Fibroblast of skin of abdomen (primary cell): ENCODE measurements around the gene SNX9.

Source experiments
- DNase-seq: peaks from one replicate; pipeline ENCODE4 v3.0.0-alpha.2; 2013

SNX9 gene

DNA sequence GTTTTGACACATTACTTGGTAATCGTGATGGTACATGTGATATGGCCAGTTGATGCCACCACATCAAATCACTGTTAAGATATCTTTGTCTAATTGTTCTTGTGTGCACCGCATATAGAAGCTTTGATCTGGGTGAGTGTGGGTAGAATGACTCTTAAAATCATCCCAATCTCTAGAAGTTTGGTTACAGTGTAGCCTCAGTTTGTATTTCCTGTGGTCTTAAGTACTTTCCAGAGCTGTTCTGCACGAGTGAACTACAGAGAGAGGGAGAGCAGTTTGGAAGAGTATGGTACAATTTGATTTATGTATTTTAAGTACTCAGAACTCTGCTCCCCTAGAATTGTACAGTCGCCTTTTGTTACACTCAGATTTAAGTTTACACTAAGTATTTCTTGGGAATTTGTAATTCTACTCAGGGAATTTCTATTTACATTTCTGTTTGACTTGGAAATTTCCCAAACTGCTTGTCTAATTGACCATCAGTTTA is 37.5 kb downstream of the SNX9 start:
- peak; percentile 22 for DNase-seq

DNA sequence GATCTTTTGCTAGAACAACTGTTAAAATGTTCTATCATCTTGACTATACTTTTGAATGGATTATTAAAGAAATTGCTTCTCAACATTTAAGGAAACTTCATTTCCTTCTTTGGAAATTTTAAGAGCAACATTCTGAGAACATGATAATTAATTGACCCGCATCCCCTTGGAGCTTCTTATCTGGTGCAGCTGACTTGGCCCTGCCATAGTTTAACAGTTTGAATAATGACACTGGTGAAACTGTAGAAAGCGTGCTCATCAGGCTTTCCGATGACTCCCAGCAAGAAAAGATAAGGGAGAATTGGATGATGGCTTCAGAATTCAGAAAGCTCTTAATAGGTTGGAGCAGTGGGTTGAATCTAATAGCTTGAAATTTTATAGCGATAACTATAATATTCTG is 38.1 kb downstream of the SNX9 start:
- DNase-seq, result no peak

- peak; percentile 31 for DNase-seq
Observed at GRCh38 chr6:157861814-157862213, 38.8 kb downstream of the SNX9 start.

- no peak for DNase-seq
Observed at GRCh38 chr6:157862706-157863105, 39.7 kb downstream of the SNX9 start.

GRCh38 chr6:157864185-157864761 is 41.2 kb downstream of the SNX9 start:
- no peak for DNase-seq

GRCh38 chr6:157865249-157865648 is 42.2 kb downstream of the SNX9 start:
- no peak for DNase-seq

- peak; percentile 42 for DNase-seq
Observed at GRCh38 chr6:157867155-157867559, 44.1 kb downstream of the SNX9 start.

DNA sequence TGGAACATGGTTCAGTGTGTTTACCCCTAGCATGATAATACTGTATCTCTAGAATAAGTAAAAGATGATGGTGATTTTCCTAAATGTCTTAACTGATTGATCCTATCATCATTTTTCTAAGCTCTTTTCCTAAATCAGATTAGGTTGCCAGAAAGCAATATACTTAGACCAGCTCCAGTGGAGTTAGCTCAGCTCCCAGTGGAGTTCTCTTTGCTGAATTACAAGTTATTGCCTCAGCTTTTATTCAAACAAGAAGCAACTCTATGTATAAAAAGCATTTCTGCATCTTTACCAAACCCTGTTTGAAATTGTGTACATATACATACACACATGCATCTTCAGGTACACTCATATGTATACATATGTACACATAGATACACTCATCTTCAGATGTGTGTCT is 44.9 kb downstream of the SNX9 start:
- DNase-seq, result peak; percentile 38

DNA sequence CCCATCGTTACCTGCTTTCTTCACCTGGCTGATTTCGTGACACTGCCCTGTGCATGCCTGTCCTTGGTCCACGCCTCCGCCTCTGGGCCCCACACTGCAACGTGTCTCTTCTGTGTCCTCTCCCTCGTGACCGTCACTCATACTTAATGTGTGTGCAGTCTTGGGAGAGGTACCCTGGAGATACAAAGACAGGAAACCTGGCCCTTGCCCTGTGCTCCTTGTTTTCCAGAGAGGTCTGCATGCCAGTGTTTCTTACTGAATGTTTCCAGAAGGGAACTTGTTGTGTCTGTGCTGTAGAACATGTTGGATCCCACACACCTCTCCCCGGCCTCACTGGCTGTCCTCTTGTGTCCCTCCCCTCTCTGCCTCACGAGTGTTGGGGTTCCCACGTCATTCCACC is 45.8 kb downstream of the SNX9 start:
- no peak for DNase-seq

GRCh38 chr6:157869673-157870302 is 46.7 kb downstream of the SNX9 start:
- no peak for DNase-seq

- peak; percentile 59 for DNase-seq
Observed at GRCh38 chr6:157873735-157874344, 50.8 kb downstream of the SNX9 start.

GRCh38 chr6:157877149-157877548 is 54.1 kb downstream of the SNX9 start:
- DNase-seq, result no peak

GRCh38 chr6:157877573-157878438 is 54.8 kb downstream of the SNX9 start:
- DNase-seq, result no peak

DNA sequence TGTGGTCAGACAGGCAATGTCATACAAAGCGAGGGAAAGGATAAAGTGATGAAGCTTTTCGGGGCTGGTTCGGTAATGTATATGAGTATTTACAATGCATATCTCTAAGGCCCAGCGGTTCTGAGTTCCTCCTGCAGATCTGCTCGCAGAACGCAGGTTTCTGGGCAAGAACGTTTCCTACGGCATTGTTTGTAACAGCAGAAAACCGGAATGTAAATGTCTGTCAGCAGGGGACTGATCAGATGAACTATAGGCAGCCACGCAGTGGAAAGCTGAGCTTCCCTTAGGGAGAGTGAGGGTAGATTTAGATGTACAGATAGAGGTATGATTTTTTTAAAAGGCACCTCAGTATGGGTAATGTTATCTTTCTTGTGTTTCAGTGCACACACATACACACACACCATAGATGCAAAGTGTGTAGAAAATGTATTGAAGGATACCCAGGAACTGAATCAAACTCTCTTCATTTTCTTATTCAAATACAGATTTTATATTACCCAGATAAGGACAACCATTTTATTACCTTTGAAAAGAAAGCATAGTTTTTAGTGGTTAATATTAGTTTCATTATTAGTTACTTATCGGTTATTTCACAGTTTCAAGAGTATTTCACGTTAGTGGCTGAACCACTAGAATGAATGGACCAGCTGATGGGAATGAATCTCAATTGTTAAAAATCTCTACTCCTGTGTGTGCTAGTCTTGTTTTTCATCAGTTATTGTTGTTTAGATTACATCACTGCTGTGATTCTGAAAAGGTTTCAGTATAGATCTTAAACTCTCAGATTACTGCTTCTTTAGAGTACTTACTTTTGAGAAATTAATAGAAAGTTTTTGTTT is 56.2 kb downstream of the SNX9 start:
- no peak for DNase-seq

DNA sequence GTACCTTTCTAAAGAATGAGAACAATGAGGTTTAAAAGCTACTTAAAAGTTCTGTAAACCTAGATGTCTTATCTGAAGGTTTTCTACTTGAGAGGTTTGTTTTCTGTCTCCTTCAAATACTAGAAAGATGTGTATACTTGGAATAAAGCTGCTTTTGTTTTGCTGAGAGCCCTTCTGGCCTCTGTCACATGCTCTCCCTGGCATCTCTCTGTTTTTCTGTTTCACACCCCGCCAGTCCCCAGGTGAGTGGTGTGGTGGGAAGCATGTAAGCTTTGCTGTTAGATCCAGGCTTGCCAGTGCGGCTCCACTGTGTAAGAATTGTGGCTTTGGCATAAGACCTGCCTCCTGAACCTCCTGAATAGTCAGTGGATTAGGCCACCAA is 56.8 kb downstream of the SNX9 start:
- no peak for DNase-seq

DNA sequence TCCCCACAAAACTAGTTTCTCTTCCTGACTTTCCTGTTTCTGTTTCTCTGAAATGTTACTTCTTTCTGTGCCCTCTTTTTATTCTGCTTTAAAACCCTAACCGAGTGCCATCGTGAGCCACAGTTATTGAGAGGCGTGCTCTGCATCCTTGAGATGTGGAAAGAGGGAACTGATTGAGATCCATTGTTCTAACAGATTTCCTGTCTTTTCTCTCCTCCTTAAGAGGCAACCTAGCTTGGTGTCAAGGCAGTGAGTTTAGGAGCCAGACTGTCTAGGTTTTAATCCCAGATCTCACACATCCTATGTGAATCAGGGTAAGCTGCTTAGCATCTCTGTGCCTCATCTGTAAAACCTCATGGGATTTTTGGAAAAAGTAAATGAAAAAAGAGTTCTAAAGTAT is 57.5 kb downstream of the SNX9 start:
- DNase-seq, result no peak

DNA sequence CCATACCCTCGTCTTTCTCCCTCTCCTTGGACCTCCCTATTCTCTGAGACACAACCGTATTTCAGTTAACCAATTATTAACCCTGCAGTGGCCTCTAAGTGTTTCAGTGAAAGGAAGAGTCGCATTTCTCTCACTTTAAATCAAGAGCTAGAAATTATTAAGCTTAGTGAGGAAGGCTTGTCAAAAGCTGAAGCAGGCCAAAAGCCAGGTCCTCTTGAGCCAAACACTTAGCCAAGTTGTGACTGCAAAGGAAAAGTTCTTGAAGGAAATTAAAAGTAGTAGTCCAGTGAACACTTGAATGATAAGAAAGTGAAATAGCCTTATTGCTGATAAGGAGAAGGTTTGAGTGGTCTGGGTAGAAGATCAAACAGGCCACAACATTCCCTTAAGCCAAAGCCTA is 58.3 kb downstream of the SNX9 start:
- DNase-seq, result no peak

DNA sequence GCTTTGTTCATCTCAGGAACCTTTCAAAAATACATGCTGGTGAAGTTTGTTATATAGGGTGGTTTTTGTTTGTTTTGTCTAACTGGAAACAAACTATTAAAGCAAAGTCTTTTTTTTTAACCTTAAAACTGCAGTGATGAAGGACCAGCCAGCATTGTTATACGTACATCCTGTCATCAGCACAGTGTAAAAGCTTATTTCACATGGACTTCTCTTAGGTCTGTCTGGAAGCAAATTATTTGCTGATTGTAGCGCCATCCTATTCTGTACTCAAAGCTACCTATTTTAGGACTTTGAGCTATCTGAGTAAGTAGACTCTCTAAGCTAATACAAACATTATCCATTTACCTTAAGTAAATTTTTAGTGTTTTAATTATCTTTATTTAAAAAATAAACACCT is 61.7 kb downstream of the SNX9 start:
- no peak for DNase-seq

GRCh38 chr6:157885211-157885788 is 62.3 kb downstream of the SNX9 start:
- no peak for DNase-seq

DNA sequence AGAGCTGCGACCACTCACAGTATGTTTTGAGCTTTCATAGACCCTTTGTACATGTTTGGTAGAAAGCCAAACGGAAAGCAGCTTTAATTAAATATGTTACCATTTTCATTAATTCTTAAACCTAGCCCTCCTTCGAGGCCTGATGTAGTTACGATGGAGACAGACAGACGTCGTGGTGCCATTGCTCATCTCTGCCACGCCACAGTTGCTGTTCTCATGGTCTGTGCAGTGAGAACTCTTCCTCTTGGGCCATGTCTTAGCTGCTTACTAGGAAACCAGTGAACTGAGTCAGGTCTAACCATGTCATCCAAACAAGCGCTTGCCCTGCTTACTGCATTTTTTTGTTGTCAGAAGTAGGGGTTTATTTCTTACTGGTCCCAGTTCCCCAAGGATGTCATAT is 62.8 kb downstream of the SNX9 start:
- DNase-seq, result no peak

DNA sequence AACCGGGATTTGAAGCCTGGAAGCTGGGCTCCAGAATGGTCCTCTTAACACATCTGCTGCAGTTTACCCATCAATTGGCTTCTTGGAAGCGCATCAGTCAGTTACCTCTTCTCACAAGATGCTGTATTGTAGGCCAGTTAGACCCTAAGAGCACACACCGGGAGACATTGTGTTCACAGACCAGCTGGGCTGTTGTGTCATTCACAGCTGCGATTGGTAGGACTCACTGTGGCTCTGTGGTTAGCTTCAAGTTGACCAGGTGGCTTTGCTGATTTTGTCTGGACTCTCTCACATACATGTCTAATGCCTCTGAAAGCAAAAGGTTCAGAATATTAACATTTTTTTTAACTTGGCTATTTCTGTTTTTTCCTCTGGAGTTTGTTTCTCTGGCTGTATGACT is 64.8 kb downstream of the SNX9 start:
- no peak for DNase-seq
